HEK293T (cell line): ENCODE data around the gene RIT1.

Experiments
- BHLHE40 ChIP-seq: fragments of 450-650 bp; IDR thresholded peaks from 2 replicates; pipeline ENCODE4 v1.6.1; 2016; ENCODE audit warnings: mild to moderate bottlenecking, moderate library complexity, borderline replicate concordance
- FOXA1 ChIP-seq: fragments of 450-650 bp; IDR thresholded peaks from 2 replicates; pipeline ENCODE4 v1.6.1; 2016; ENCODE audit warnings: mild to moderate bottlenecking
- LEF1 ChIP-seq: fragments of 450-650 bp; IDR thresholded peaks from 2 replicates; pipeline ENCODE4 v1.6.1; 2017; ENCODE audit warnings: mild to moderate bottlenecking, borderline replicate concordance
- PKNOX1 ChIP-seq: fragments of 450-650 bp; IDR thresholded peaks from 2 replicates; pipeline ENCODE4 v1.6.1; 2016
- SP1 ChIP-seq: fragments of 450-650 bp; IDR thresholded peaks from 2 replicates; pipeline ENCODE4 v1.6.1; 2017
- SUZ12 ChIP-seq: fragments of 450-650 bp; IDR thresholded peaks from 2 replicates; pipeline ENCODE4 v1.6.1; 2016; ENCODE audit warnings: mild to moderate bottlenecking

DNA sequence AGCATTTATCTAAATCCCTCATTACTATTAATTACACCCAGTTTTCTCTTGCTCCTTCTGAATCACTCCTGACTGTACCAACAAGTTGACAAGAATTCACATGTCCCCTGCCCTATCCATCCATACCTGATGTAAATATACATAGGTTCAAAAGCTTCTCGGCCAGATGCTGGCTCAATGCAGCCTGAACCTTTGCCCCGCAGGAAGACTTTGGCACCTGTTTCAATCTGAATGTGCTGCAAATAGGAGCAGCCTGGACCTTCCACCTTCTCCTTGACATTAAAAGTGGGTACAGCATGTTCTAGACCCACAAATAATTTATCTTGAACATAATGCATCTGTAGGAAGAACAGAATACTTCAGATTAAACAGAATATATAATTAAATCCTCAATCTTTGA, 14.4 kb upstream of the RIT1 start:
- TF ChIP-seq PKNOX1 (no peak), LEF1 (no peak), SUZ12 (no peak), BHLHE40 (no peak), SP1 (no peak), FOXA1 (no peak)
